Activated CD4-positive, CD25-positive, alpha-beta regulatory T cell (primary cell): ENCODE results near the gene ZNF280B.
"Not testable (repeated sequence)": the region's sequence is repeated elsewhere in the genome, so short reads cannot be mapped to it uniquely, and the experiment has no call there.

Experiments used
- DNase-seq, 4 experiments: peaks; one replicate each; lab custom pipeline; 2025; lab: John Stamatoyannopoulos, UW

ZNF280B gene

GRCh38 chr22:22507743-22508273 lies 734 bp downstream of the ZNF280B start:
- DNase-seq, result no peak

DNA sequence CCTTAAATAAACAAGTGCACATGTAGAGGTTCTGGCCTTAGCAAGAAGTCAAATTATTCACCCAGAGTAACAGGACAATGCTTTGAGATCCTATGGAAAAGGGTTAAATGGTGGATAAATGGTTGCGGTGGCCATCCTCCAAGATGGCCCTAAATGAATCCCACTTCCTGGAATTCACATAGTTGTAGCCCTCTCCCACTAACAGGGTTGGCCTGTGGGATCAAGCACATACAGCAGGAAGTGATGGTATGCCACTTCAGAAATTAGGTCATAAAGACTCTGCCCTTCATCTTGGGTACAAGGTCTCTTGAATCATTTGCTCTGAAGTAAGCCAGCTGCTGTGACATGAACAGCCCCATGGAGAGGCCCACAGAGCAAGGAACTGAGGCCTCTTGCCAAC lies 1.8 kb downstream of the ZNF280B start:
- DNase-seq, result no peak

- no peak for DNase-seq
Observed at GRCh38 chr22:22498267-22498666, 10.3 kb downstream of the ZNF280B start.

- DNase-seq, result not testable (repeated sequence)
Observed at GRCh38 chr22:22491589-22491988, 17.0 kb downstream of the ZNF280B start.

- no peak for DNase-seq
Observed at GRCh38 chr22:22488736-22489135, 19.8 kb downstream of the ZNF280B start.

DNA sequence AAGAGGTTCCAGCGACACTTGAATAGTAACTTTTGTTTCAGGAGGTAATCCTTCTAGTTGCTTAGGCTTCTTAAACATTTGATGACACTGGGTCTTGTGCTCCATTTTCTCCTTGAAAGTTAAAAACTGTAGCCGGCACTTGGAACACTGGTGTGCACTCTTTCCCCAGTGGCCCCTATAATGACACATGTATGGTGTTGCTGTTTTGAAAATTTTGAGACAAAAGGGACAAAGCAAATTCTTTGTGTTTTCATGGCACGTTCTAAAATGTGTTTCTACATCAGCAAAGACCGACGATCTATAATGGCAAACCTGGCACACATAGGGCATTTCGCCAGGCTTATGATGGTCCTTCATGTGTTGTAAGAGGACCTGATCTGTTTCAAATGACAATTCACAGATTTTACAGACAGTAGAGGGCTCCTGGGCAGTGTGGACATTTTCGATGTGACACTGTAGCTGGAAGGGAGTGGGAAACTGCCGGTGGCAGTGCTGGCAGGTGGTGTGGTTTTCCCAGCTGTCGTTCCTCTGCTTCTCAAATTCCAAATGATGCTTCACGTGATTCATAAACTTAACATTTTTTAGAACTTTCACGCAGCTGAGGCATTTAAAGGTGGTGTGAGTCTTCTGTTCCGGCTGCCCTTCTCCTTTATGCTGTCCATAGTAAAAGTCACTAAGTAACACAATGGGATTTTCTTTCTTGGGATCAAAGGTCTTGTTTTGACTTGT lies 20.5 kb downstream of the ZNF280B start:
- no peak for DNase-seq

DNA sequence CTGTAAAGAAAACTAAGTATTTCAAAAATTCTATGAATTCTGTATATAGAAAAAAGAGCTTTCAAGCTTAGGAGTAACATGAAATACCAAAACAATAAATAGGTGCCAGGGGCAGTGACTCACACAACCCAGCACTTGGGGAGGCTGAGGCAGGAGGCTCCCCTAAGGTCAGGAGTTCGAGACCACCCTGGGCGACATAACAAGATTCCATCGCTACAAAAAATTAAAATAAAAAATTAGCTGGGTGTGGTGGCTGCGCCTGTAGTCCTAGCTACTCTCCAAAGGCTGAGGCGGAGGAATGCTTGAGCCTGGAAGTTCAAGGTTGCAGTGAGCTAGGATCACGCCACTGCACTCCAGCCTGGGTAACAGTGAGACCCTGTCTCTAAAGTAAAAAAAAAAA lies 21.5 kb downstream of the ZNF280B start:
- DNase-seq, result no peak

GRCh38 chr22:22486132-22486899 lies 22.2 kb downstream of the ZNF280B start:
- no peak for DNase-seq

- no peak for DNase-seq
Observed at GRCh38 chr22:22485524-22485923, 23.0 kb downstream of the ZNF280B start.

DNA sequence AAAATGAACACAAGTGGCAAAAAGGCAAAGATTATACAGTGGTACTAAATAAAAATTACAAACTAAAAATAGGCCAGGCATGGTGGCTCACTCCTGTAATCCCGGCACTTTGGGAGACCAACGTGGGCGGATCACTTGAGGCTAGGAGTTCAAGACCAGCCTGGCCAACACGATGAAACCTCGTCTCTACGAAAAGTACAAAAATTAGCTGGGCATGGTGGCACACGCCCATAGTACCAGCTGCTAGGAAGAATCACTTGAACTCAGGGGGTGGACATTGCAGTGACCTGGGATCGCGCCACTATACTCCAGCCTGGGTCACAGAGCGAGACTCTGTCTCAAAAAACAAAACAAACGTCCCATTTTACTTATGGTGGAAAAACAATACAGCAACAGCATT lies 24.5 kb downstream of the ZNF280B start:
- DNase-seq, result no peak

DNA sequence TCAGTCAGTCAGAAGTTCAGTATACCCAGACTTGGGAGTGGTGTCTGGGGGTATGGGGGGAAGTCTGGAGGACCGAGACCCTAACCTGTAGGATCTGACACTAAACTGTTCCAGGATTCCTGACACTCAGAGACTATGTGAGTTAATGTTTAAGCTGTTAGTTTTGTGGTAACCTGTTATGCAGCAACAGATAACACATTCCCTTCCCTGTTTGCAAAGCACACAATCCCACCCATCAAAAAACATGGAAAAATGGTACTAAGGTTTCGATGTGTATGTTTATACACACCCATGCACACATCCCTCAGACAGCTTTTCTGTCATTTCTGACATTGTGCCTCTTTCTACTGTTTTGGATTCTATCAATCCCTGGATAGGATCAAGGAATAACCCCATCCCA lies 27.6 kb downstream of the ZNF280B start:
- DNase-seq, result no peak

DNA sequence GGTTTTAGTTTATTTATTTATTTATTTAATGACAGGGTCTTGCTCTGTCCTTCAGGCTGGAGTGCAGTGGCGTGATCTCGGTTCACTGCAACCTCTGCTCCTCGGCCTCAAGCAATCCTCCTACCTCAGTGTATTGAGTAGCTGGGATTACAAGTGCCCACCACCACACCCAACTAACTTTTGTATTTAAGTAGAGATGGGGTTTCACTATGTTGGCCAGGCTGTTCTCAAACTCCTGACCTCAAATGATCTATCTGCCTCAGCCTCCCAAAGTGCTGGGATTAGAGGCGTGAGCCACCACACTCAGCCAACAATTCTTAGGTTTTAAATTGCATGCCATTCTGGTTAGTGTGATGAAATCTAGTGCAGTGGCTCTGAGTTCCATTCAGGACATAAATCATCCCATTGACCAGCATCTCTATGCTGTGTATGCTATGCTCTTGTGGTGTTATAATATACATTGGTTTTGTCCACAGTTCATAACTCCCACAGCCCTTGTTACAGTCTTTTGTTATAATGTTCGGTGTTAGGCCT lies 28.5 kb downstream of the ZNF280B start:
- DNase-seq, result no peak

DNA sequence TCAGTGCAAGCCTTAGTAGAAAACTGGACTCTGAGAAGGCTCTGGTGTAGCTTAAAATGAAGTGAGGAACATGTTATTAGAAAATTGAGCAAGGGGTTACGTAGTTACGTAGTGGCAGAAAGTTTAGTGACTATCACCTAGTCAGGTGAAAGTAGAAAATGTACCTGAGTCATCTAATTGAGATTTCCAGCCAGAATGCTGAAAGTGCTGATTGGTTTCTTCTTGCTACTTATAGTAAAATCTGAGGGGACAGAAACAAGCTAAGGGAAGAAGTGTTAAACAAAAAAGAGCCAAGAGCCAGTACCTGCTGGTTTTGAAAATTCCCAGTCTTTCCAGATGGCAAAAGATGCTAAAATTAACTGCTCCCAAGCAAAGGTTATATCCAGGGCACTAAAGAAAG lies 29.4 kb downstream of the ZNF280B start:
- DNase-seq, result no peak

- DNase-seq, result no peak
Observed at GRCh38 chr22:22478470-22478869, 30.1 kb downstream of the ZNF280B start.

- DNase-seq, result no peak
Observed at GRCh38 chr22:22474733-22475132, 33.8 kb downstream of the ZNF280B start.

DNA sequence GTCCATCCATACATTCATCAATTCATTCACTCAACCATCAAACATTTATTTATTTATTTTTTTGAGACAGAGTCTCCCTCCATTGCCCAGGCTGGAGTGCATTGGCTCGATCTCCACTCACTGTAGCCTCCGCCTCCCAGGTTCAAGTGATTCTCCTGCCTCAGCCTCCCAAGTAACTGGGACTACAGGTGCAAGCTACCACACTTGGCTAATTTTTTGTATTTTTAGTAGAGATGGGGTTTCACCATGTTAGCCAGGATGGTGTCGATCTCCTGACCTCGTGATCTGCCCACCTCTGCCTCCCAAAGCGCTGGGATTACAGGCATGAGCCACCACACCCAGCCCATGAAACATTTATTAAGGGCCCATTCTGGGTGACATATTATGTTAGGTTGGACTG lies 37.4 kb downstream of the ZNF280B start:
- DNase-seq, result not testable (repeated sequence)

DNA sequence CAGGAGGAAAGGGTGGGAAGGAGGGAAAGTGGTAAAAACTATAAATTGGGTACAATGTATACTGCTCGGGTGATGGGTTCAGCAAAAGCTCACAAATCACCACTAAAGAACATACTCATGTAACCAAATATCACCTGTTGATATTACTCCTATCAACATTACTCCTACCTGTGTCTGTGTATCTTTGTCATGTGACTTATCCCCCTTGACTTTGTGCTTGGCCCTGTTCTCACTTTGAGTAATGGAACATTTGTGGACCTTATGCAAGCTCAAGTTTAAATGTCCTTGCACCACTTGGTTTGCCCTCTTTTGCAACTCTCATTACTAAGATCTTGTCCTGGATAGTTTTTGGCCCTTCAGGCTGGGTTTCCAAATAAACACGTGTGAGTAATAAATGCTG lies 39.0 kb downstream of the ZNF280B start:
- DNase-seq, result no peak

DNA sequence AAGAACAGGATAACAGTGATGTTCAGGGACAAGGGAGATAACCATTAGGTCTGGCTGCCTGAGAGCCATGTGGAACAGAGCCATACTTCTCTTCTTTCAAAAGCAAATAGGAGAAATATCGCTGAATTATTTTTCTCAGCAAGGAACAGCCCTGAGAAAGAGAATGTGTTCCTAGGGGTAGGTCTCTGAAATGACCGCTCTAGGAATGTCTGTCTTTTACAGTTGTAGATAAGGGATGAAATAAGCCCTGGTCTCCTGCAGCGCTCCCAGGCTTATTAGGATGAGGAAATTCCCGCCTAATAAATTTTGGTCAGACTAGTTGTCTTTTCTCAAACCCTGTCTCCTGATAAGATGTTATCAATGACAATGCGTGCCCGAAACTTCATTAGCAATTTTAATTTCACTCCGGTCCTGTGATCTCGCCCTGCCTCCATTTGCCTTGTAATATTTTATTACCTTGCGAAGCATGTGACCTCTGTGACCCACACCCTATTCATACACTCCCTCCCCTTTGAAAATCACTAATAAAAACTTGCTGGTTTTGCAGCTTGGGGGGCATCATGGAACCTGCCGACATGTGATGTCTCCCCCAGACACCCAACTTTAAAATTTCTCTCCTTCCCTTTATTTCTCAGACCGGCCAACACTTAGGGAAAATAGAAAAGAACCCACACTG lies 39.6 kb downstream of the ZNF280B start:
- not testable (repeated sequence) for DNase-seq

- DNase-seq, result no peak
Observed at GRCh38 chr22:22467112-22467511, 41.4 kb downstream of the ZNF280B start.

DNA sequence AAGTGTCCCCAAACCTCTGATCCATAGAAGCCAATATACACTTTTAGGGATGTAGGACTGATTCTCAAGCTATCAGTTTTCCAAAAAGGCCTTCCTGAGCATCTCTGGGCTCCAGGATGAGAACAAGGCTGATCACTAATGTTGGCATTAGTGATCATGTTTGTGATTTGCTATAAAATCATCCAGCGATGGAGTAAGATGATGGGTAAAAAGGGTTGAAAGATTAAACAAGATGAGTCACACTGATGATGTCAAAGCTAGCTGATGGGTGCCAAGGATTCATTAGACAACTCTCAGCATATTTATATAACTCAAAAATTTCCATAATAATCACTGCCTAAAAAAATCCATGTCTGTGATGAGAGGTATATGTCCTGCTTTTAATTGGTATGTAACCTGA lies 42.8 kb downstream of the ZNF280B start:
- DNase-seq, result no peak

DNA sequence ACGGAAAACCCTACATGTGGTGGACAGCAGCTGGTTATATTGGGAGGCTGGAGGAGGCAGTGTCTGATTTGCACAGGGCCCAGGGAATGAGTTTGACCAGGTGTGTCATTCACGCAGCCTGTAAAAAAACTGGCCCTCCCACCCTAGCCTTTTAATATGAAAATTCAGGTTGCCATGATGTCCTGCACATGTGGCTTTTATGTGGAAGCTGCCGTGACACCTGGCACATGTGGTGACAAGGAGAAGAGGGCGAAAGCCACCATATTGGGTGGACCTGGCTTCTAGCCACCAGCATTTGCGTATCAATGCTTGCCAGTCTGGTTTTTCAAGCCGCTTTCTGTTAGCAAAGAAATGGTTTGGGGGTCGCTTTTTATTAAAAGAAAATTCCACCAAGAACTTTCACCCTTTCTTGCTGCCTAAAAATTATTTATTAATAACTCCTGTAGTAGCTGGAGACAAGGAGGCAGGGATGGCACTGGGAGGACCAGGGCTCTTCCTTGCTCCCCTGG lies 43.4 kb downstream of the ZNF280B start:
- DNase-seq, result no peak

DNA sequence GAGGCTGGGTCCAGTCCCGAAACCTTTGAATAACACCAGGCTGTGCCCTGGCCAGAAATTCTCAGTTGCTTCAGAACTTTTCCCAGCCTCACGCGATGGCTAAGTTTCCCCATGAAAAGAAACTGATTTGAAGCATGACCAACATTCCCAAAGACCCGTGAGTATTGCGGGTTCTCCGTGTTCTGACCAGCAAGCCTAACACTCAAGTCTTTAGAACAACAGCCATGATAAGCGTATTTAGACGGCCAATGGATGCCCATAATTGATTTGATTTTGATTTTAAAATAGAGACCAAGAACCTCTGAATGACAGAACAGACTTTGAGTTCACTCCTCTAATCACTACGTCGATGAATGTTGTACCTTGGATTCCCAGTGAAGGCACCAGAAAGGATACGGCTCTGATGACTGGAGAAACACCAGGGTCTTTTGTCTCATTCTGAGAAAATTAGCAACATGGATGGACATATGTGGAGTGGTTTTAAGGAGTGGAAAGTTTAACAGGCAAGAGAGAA lies 43.9 kb downstream of the ZNF280B start:
- DNase-seq, result no peak
